HG02798 (cell line): ENCODE results near the gene GPC1.

Source experiments
- ATAC-seq: cut with Tn5 transposase; IDR thresholded peaks from one replicate; pipeline ENCODE4 v1.9.1; 2021; ENCODE audit warnings: mild to moderate bottlenecking; ENCODE audit not compliant: unreplicated experiment, poor library complexity

Gene GPC1

DNA sequence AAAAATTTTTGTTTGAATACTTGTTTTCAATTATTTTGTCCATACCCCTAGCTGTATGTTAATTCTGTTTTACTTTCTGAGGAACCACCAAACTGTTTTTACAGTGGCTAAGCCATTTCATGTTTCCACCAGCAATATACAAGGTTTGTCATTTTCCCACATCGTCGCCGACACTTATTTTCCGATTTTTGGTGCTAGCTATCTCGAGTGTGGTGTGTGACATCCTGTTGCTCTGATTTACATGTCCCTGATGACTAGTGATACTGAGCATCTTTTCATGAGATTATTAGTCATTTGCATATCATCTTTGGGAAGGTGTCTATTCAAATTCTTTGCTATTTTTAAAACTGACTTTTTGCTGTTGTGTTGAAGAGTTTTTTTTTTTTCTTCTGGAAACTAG lies 7.2 kb upstream of the GPC1 start:
- ATAC-seq: no peak

DNA sequence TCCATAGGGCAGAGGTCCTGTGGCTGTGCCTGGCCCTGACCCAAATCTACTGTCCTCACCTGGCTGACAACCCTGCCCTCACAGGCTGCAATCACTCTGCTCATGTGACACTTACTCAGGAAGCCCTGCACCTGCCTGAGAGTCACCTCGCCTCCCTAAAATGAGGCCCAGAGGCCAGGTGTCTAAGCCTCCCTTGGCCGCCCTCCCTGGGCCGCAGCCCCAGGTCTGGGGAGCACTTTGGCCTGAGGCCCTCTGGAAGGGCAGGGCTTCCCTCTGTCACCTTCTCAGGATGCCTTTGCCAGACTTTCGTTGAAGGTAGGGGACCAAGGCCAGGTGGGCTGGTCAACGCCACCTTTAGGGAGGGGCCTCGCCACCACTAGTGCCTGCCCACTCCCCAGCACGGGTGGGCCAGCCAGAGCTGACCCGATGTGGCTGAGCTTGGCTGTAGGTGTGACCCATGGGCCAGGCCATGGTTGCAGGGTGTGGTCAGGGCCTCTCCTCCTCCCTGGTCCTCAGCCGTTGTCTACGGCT lies 6.1 kb upstream of the GPC1 start:
- no peak for ATAC-seq

DNA sequence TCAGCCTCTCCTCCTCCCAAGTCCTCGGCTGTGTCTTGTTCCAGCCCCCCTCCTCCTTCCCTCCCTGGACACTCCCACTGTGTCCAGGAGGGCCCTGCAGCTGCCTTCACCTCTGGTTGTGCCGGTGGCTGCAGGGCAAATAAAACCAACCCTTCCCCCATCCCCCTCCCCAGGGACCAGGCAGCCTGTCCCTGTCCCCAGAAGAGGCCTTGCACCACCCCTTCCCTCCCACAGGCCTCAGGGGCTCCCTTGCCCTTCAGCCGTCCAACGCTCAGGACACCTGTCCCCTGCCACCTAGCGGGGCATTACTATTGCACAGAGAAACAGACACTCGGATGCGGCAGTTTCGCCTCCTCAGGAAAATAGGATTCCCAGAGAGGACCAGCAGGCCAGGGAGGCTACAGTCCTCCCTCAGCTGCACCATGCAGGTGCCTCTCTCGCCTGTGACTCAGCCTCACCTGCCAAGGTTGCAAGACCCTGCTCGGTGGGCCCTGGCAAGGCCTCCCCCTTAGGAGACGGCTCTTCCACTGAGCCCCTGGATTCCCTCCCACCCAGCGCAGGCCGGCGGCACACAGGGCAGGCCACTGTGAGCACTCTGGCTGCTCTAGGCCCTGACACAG lies 5.5 kb upstream of the GPC1 start:
- ATAC-seq: no peak

DNA sequence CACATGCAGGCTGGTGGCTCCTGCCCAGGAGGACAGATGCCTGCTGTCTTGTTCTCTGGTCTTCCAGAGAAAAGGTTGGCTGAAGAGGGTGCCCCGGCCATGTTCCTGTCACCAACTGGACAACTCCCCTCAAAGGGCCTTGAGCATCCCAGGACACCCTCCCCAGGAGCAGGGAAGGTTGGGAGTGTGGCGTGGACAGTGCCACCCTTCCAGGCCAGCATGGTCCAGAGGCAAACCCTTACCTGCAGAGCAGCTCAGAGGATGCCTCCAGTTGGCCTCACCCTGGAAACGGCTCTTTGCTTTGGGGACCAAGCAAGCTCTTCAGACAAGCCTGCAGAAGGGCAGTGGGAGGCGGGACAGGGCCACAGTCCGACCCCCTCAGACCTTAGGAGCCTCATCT lies 4.9 kb upstream of the GPC1 start:
- ATAC-seq: no peak

DNA sequence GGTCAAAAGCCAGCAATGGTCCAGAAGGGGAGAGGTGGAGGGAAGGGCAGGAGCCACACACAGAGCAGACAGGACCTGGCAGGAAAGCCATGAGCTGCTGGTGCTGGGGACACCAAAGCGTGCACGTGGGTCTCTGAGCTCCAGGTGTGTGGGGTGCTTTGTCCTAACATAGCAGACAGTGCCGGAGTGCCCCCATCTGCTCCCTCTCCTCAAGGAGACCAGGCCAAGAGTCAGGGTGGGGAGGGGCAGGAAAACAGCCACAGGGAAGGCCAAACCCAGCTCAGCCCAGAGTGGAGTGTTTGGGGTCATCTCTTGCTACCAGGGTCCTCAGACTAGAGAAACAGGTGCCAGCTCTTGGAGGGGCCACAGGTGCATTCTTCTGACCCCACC lies 4.2 kb upstream of the GPC1 start:
- ATAC-seq: no peak

DNA sequence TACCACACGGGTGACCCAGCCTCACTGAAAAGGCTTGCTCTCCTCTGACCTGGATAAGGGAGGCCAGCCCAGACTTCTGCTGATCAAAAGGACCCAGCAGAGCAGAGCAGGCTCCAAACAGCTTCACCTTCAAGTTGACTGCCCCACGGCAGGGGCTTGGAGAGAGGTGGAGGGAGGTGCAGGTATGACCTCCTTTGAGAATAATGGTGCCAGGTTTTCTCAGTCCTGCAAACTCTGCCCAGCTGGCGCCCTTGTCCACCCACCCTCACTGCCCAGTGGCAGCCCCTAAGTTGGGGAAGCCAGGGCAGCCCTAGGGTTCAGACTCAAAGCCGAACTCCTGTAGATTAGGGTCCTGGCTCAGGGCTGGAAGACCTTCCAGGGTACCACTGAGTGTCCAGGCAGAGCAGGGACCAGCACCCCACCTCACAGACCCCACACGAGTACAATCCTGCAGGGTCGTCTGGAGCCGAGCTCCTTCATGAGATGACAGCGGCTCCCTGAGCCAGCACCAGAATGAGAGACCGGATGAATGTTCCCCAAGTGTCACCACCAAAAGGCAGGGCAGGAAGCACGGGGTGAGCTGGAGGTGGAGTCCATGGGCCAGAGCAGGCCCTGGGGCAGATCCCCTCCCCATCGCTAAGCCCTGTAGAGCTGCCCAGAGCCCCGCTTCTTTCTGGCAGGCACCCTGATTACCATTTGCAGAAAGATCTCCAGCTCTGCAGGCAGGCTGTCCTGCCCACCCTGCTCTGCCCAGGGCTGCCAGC lies 3.6 kb upstream of the GPC1 start:
- no peak for ATAC-seq

DNA sequence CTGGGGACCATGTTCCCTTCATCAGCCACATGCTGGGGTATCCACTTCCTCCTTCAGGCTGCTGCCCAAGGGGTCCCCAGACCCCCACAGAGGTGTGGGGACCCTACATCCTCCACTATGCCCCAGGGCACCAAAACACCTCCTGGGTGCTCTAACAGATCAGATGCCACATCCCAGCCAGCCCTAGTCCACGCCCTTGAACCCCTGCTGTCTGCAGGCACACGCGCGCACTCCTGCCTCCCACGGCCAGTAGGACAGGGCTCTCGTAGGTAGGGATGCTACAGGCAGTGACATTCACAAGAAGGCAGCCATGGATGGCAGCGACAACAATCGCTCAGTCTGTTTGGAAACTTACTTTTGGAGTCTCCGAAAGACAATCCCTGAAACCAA lies 3.0 kb upstream of the GPC1 start:
- ATAC-seq: no peak

DNA sequence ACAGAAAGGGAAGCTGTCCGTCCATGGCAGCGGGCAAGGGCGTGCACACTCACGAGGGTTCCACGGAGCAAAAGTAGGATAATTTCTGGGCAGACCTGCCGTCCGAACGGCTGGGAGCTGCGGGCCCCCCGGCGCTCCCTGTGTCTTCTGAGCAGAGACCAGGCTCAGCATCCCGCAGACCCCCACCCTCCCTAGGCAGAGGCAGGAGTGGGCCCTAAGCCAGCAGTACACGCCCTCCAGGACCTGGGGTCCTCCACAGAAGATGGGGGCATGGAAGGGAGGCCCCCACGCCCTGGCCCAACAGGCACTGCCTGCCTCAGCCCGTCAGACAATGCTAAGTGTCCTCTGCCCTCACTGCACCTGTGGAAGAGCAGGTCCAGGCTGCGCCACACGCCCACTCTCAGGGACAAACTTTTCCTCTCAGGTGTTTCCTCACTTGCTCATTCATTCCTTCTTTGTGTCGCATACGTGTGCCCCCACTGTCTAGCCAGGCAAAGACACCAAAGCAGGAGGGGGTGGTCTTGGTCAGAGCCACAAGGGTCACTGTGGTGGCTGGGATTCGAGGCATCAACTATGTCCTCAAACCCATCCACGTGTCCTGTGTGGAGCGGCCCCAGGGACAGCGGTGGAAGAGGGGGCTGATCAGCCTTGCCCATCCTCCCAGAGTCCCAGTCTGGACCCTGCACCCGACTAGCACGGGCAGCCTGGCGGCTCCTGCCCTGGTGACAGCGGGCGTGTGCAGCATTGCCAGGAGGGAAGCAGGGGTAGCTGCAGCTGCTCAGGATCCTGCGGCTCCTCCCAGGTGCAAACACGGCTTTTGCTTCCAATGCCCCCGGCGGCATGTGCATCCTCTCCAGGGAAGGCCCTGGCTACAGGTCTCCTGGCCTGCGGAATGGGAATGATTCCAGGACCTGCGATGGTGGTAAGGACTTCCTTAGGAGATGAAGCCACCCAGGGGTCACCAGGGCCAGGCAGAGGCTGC lies 2.4 kb upstream of the GPC1 start:
- ATAC-seq: no peak

DNA sequence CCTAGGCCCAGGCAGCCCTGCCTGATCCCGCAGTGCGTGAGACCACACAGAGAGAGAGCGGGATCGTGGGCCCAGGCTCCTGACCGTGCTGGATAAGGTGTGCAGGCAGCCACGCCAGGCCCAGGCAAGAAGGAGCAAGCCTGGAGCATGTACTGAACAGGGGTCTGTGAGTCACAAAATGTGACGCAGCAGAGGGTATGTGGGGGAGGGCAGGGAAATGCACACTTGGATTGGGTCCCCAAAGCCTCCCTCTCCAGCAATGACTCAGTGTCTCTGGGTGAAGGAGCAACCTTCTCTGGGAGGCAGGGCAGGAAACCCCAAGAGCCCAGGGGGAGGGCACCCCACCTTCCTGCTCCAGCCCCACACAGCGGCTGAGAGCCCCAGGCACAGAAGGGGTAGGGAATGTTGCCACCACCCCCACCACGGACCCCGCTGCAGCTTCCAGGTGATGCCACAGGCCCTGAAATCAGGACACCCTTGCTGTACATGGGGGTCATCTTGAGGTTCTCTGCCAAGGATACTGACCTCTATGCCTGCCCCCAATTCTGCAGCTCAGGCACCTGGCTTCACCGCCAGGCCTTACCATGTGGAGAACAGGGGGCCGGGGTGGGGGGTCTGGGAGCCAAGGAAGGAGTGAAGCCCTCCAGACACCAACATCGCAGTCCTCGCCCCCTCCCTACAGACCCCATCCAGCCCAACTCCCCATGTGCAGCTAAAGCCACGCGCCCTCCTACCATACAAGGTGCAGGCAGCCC lies 1.3 kb upstream of the GPC1 start:
- ATAC-seq: no peak

DNA sequence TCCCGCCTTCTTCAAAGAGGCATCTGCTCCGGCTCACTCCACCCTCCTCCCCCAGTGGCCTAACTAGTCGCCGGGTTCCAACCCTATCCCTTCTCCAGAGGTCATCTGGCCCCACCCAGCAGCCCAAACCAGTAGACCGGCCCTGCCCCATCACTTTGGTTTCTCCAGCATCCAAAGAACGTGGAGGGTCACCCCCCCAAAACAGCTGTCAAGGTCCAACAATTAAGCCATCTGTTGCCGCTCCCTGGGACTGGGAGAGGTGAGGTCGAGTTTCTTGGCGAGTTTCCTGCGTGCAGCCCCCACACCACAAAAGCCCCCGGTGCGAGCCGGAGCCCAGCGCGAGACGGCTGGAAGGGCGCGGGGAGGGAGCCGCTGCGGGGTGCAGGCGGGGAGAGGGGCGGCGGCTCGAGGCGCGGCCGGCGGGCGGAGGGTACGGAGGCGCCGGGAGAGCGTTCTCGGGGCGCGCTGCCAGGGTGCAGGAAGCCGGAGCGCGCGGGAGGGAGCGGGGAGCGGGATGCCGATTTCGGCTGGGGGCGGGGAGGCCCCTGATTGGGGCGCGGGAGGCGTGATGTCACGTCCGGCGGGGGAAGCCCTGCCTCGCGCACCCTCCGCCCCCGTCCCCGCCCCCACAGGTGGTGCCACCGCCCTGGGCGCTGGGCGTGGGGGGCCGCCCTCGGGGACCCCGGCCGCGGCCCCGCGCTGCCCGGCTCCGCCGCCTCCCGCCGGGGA lies 571 bp upstream of the GPC1 start:
- ATAC-seq: peak; percentile 58

DNA sequence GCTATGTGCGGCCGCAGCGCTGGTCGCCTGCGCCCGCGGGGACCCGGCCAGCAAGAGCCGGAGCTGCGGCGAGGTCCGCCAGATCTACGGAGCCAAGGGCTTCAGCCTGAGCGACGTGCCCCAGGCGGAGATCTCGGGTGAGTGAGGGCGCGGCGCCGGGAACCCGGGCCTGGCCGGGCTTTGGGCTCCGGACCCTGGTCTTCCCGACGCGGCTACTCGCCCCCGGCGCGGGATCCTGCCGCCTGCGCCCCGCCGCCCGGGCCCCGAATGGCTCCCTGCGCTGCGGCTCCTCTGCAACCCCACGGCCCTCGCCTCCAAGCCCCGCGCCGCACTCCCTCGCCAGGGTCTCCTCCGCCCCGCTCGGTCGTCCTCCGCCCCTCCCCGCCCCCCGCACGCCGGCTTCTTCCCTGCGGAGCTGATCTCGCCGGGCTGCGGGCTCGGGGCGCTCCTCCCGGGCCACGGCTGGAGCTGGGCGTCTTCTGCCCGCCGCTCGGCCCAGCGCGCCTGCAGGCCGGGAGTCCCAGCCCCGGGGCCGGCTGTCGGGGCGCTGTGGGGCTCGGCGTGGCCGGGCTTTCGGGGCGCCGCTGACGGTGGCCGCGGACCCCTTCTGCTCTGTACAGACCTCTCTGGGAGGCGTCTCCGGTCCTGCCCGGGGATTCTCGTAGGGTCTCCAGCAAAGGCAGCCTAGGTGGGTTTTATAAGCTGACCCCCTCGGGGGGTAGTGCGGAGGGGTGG lies 652 bp downstream of the GPC1 start:
- ATAC-seq: peak; percentile 6

DNA sequence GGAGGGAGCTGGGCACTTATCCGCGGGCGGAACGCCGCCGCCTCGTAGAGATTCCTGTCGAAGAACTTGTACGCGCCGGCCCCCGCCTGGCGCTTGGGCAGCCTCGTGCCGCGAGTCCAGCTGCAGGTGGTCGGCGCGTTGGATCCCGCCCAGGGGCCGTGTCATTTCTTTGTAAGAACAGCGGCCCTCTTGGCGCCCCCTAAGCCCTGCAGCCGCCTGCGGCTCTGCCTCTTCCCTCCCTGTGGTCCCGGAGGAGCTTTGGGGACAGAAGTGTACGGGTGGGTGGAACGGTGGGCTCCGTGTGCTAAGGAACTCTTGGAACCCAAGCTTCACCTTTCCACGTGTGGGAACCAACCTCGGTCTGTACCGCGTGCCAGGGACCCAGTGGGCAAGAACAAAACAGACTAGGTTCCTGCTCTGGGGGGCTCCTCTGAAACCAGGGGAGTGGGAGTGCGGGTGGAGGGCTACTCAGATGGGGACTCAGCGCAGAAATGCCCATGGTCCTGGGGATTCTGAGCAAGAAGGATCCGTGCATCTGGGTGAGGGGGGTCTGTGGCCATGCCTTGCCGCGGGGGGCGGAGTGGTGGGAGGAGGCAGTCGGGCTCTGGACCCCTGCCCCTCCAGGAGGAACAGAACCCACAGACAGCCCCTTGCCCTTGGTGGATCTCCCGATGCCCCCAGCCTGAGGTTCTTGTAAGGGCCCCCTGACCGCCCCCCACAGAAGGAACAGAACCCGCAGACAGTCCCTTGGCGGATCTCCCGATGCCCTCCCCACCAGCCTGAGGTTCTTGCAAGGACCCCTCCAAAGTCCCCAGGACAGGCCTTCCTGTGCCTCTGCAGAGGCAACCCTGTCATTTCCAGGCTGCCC lies 1.5 kb downstream of the GPC1 start:
- ATAC-seq: no peak

DNA sequence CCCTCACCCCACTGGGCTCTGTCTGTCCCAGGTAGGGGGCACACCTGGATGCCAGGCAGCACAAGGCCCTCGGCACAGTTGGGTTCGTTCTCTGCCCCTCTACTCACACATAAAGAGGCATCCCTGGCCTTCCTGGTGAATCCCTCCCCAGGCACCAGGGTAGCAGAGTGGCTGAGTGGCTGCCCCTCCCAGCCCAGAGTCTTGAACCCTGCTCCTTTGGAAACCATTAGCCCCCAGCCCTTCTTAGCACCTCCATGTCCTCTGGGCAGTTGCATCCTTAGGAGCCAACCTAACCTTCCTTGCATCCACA lies 2.0 kb downstream of the GPC1 start:
- ATAC-seq: no peak

DNA sequence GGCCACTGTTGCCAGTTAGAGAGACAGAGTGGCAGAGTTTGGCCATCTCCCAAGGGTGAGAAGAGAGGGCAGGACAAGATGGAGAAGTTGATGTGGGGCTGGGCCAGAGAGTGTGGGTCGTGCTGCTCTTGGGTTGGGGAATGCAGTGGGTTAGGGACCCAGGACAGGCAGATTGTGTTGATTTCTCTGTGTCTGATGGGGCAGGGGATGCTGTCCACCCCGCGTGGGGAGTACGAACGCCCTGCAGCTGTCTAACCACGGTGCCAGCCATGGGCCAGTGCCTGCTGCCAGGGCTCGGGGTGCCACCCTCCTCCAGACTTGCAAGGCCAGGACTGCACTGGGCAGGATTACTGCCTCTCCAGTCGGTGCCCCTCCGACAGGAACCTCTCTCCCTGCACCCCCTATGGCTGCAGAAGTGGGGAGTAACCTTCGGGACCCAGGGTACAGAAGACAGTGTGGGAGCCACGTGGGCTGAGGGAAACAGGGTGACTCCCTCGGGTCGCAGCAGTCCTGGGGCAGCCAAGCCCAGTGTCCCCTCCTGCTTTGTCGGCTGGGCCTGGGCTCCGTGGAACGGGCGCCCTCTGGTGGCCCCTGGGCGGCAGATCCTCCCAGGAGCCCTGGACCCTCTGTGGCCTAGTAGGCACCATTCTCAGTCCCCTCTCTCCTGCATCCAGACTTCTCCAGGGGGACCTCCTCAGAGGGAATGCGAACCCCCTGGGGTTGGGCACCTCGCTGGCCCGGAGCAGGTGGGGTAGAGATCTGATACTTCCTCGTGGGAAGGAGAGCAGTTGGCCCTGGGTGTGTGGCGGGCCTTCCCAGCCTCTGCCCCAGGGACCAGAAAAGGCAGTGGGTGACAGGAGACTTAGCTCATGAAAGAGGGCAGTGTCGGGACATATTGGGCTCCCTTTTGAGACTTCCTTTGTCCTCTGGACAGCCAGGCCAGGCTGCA lies 2.7 kb downstream of the GPC1 start:
- no peak for ATAC-seq

DNA sequence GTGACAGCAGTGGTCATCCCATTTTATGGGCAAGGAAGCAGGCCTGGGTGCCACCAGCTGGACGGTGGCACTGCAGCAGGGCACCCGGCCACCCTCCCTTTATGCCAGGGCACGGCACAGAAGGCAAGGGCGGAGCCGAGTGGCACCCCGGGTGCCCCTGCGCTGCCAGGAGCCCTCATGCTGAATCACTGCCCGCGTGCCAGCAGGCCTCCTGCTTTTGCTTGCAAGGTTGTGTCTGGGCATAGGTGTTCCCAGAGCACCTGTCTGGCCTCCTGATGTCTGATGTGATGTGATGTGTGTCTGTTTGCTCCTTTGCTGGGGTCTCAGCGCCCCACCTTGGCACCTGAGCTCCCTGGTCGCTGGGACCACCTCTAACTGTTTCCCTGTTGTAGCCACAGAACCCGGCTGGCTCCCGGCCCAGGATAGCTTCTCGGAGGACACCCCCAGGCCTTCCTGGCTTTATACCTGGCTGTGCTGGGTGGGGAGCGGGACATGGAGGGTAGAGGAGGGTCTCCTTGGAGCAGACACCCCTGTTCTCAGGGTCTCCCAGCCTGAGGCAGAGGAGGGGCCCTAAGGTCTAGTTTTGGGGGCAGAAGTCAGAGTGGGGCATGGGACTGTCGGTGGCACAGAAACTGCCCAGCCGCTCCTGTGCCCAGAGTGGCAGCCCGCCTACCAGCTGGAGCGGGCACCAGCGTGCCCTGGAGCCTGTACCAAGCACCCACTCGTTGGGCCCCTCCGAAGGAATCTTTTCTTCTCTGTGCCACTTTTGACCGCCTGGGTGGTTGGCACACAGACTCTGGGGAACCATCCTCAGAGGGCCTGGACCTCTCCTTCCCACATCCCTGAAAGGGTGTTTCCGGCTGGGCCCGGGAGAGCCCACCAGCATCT lies 3.6 kb downstream of the GPC1 start:
- ATAC-seq: no peak

DNA sequence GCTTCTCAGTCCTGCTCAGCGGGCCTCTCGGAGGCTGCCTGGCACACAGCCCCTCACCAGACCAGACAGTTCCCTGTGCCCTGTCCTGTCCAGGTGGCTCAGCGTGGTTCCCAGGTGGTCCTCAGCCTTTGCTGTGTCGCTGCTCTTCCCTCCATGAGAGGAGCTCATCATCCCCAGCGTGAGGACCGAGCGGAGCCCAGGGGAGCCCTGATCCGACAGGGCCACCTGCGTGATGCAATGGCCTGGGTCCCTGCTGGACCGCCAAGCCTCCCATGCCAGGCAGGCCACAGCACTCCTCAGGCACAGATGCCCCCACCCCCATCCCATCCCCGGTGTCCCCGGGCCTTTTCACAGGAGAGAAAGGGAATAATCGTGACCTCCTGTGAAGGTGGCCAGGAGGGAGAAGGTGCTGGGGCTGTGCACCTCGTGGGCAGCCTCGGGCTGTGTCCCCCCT lies 4.3 kb downstream of the GPC1 start:
- no peak for ATAC-seq
